HG02884 (cell line): Measurements from ENCODE around the gene GNB5.
A peak's percentile ranks its signal among the peaks of the same experiment; 100 is the strongest.
"Not testable (repeated sequence)": the region's sequence is repeated elsewhere in the genome, so short reads cannot be mapped to it uniquely, and the experiment has no call there.

Source experiments
- ATAC-seq: cut with Tn5 transposase; IDR thresholded peaks from one replicate; pipeline ENCODE4 v1.9.1; 2021; ENCODE audit warnings: mild to moderate bottlenecking, moderate library complexity; ENCODE audit not compliant: unreplicated experiment

Gene GNB5

GRCh38 chr15:52191207-52191606 lies at the start of gene GNB5:
TSS of gene GNB5 (minus strand) at chr15:52191392. CDS start at chr15:52184676, 6,716 bp downstream.
- no peak for ATAC-seq

GRCh38 chr15:52240166-52240565 lies 49.0 kb upstream of the GNB5 start:
- no peak for ATAC-seq

DNA sequence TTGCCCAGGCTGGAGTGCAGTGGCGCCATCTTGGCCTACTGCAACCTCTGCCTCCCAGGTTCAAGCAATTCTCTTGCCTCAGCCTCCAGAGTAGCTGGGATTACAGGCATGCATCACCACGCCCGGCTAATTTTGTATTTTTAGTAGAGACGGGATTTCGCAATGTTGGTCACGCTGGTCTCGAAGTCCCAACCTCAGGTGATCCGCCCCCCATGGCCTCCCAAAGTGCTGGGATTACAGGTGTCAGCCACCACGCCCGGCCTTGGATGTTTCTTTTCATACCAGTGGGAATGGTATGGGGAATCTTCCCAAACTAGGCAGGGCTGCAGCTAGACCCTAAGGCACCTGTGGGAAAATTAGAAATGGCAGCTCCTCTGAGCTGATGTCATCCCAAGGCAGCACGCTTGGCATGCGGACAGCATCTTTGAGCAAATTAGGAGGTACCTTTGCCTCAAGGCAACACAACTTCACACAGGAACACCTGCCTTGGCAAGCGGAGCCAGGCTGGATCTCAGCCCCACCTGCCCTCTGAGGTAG lies 47.9 kb upstream of the GNB5 start:
- not testable (repeated sequence) for ATAC-seq

GRCh38 chr15:52238149-52238548 lies 47.0 kb upstream of the GNB5 start:
- no peak for ATAC-seq

DNA sequence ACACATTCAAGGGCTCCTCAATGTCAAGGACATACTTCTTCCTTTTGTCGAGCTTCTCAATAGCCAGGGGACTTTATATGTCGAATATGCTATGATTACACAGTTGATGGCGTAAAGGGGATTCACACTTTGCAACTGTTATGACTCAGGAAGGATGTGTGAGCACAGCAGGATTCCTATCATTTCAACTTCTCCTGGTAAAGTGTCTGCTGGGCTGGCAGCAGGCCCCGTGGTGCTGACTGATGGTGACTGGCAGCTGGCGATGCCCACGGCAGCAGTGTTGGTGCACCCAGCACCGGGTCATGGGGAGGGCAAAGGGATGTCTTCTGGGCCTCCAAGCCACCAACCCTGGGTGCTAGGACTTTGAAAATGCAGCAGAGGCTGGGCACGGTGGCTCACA lies 44.8 kb upstream of the GNB5 start:
- ATAC-seq, result no peak

- peak; percentile 41 for ATAC-seq
Measured at GRCh38 chr15:52234596-52235541, 43.7 kb upstream of the GNB5 start.

- ATAC-seq, result no peak
Measured at GRCh38 chr15:52233405-52233804, 42.2 kb upstream of the GNB5 start.

DNA sequence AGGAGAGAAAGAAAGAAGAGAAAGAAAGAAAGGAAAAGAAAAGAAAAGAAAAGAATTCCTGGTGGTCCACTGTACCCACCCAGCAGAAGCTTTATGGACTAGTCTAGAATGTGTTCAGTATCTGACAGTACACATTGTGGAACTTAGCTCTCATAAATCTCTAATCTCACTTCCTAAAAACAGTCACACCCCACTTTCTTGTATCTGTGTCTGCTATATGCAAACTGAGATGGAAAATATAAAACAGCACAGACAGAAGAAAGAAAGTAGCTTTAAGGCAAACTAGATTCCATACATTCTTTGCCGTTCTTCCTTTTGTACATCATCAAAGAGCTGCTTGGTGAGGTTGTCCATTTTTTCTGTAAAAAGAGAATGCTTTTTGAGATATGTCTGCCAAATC lies 41.1 kb upstream of the GNB5 start:
- peak; percentile 57 for ATAC-seq

DNA sequence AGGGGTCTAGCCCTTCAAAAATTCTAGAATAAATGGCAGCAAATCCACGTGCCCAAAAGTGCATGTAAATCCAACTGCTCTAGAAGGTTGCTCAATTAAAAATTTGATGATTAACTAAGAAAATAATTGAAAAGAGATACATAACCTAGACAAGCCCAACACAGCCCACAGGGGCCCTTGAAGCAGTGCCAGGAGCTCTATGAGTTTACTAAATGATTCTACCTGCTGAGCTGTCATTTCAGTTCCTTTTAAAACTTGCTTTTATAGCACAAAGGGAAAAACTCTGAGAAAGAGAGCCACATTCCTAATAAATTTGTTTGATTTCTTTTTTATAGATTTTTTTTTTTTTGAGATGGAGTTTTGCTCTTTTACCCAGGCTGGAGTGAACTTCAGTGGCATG lies 38.9 kb upstream of the GNB5 start:
- no peak for ATAC-seq

DNA sequence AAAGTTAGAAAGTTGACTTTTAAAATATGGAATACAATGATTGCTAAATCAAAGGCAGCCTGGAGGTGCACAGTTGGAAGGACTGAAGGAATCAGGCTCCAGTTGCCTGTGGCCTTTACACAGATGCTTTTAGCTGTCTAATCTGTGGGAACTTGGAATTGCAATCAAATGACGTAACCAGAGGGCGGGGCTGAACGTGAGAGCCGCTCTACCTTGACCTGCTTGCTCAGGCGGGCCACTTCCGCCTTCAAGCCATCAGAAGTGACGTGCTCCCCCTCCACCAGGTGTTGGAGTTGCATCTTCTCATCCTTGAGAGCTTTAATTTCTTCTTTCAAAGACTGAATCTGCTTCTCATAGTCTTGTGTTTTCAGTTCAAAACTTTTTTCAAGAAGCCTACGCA lies 37.7 kb upstream of the GNB5 start:
- ATAC-seq, result no peak

GRCh38 chr15:52227456-52227855 lies 36.3 kb upstream of the GNB5 start:
- ATAC-seq, result peak; percentile 77

DNA sequence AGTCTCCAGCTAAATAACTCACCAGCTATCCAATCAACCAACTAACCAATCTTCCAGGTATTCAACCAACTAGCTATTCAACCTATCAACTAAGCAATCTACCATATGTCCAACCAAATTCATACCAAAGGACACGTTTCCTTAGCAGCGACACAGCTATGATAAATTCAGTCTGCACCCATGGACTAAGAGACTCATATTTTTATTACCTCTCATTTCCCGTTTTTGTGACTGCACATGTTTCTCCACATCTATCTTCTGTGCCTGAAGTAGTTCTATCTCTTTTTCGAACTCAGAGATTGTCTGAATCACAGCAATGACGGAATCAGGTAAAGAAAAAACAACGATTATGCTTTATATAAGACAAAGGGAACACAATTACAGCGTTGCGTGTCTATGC lies 34.0 kb upstream of the GNB5 start:
- ATAC-seq, result no peak

DNA sequence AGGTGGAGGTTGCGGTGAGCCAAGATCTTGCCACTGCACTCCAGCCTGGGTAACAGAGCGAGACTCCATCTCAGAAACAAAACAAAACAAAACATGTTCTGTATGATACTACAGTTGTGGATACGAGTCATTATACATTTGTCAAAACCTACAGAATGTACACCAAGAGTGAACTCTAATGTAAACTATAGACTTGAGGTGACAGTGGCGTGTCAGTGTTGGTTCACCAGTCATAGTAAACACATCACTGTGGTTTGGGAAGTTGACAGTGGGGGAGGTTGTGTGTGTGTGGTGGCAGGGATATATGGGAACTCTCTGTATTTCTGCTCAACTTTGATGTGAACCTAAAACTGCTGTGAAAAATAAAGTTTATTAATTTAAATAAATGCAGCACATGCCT lies 33.0 kb upstream of the GNB5 start:
- no peak for ATAC-seq

- ATAC-seq, result no peak
Measured at GRCh38 chr15:52221730-52222129, 30.5 kb upstream of the GNB5 start.

GRCh38 chr15:52220937-52221660 lies 29.9 kb upstream of the GNB5 start:
- ATAC-seq, result no peak

DNA sequence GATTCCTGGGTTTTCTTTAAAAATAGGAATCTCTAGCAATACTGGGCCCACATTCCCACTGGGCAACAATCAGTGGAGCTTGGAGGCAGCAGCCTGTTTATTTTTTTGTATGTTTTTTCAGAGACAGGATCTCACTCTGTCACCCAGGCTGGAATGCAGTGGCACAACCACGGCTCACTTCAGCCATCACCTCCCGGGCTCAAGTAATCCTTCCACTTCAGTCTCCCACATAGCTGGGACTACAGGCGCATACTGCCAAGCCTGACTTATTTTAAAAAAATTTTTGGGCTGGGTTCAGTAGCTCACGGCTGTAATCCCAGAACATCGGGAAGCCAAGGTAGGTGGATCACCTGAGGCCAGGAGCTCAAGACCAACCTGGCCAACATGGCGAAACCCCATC lies 29.1 kb upstream of the GNB5 start:
- ATAC-seq, result no peak

DNA sequence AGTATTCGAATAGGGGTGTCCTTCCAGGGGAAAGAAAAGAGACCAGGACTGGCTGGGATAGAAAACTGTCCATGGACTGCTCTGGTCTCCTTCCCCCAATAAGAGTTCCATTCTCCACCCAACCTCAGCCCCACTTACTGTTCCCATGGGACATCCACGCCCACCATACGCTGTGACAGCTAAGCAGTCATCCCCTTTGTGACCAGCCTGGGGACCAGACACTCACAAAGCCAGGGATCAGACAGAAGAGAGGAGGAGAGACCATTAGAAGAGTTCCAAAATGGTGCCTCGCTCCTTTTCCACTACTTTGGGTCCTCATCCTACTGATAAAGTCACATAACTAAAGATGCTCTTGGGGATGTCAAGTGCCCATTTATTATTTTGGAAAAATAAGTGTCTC lies 27.6 kb upstream of the GNB5 start:
- ATAC-seq, result no peak

DNA sequence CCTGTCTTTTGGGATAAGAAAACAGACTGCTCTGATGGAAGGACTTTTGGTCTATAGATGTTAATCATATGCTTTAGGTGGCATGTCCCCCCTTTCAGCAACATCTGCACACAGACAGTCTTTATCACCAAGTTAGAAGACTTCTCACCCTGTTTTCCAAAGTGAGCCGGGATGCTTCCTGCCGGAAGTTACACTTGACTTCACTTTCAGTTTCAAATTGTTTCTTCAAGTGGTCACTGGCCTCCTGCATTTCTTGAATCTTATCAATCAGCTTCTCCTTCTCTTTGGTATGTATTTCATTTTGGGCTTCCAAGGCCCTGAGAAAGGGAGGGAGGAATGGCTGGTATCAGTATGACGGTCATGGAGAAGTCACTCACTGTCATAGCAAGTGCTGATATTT lies 27.2 kb upstream of the GNB5 start:
- ATAC-seq, result no peak

GRCh38 chr15:52217186-52217585 lies 26.0 kb upstream of the GNB5 start:
- no peak for ATAC-seq

DNA sequence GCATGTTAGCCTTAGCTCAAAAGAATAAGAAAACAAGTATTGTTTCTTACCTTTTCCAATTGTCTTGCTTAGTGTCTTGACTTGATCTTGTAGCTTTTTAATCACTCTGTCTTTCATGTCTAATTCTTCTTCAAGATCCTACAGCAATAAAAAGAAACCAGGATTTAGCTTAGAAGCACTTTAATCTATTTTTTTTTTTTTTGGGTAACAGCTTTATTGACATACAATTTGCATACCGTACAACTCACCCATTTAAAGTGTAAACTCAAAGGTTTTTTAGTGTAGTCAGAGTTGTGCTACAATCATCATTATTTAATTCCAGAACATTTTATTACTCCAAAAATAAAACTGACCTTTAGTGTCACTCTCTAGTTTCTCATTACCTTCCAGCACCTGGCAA lies 23.4 kb upstream of the GNB5 start:
- ATAC-seq, result no peak

DNA sequence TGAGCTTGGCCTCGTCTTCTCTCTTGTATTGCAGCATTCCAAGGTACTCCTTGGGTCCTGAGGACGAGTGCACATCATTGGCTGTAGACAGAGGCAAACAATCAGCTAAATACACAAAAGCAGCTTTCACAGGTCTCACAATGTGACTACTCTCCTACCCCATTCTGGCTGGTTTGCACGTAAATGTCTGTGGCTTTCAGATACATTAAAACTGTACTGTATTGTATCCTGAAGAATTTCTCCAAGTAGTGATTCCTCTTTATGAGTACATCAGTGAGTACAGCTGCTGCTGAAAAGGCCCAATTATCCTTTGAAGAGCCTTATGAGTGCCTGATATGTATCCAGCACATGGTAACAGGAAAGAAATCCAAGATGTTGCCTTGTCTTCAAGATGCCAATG lies 22.0 kb upstream of the GNB5 start:
- no peak for ATAC-seq
